NCI-H345 treated with DMSO at 0.1 percent for 48 hours (cell line): ENCODE data around the gene RAB11FIP4.

ENCODE experiments used
- DNase-seq: peaks from one replicate; lab custom pipeline; 2025; ENCODE audit not compliant: unreplicated experiment; lab: John Stamatoyannopoulos, UW

The RAB11FIP4 gene

DNA sequence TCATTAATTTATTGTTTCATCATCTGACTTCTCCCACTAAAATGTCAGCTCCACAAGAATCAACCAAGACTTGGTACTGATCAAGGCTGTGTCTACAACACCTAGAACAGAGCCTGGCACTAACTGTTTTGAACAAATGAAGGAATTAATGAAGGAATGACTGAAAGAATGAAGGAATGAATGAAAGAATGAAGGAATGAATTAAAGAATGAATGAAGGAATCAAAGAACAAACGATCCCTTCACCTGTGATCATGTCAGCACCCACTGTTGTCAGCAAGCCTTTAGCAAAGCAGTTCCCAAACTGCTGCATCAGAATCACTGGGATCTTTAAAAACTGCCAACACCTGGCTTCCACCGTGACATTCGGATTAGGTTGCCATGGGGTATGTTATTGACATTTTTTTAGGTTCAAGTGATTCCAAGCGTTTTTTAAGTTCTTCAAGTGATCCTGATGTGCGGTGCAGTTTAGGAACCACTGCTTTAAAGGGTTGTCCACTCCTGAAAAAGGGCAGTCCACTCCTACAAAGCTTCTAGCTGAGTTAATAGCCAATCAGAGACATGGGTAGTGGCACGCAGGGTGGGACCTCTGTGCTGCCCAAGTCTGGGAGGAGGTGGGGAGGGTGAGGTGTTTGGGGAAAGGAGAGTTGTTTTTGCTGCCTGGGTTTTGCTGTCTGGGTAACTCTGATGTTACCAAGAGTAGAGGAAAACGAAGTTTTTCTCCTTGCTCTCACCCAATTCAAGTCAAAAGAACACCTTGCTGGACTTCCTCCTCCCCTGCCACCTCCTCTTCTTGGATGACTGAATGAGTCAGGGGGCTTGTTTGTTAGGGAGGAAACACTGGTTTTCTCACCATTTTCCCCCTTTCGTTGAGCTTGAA lies 89.7 kb downstream of the RAB11FIP4 start:
- DNase-seq = no peak

- DNase-seq = no peak
These were observed 90.3 kb downstream of the RAB11FIP4 start for GRCh38 chr17:31481783-31482081.

DNA sequence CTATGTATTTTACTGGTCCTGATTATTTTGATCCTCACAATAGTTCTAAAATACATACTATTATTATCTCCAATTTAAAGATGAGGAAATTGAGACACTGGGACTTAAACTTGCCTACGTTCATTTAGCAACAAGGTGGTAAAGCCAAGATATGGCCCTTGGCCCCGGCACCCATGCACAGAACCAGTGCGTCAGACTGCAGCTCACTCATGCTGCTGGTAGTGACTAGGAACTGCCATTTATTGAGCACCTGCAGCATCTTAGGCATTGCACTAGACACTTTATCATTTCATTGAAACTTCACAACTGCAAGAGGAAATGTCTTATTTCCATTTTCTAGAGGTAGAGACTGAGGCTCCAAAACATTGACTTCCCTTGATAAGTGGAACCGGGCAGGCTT lies 93.3 kb downstream of the RAB11FIP4 start:
- no peak for DNase-seq

GRCh38 chr17:31486351-31487062 lies 95.0 kb downstream of the RAB11FIP4 start:
- no peak for DNase-seq

- DNase-seq = no peak
These were observed 95.7 kb downstream of the RAB11FIP4 start for GRCh38 chr17:31487063-31487647.

- DNase-seq = peak; percentile 92
These were observed 96.3 kb downstream of the RAB11FIP4 start for GRCh38 chr17:31487648-31488263.

DNA sequence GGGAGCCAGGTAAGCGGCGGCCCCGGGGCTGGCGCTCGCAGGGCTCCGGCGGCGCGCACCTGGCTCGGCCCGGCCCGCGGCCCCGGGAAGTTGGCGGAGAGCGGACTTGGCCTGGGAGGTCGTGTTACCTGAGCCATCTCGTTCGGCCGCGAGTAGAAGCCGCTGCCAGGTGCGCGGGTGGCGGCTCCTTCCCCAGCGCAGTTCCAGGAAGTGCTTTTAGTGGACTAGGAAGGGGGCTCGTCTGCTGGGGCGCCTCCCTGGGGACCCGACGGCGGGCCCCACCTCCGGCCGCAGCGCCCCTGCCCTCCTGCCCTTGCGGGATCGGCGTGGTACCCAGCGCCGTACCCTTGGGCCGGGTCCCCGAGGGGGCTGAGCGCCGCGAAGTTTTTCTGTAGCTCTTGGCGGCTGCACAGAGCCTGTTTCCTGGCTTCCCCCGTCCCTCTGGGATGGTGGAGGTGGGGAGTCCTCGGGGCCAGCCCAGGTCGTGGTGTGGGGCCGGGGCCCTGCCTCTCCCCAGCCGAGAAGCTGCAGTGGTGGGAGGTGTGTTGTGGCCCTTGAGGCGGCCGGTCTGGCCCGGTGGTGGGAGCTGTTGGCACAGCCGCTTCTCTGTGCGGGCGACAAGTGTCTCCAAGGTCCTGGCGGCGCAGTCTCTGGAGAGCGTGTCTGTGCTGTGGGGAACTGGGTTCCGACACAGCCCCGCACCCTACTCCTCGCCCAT lies 96.9 kb downstream of the RAB11FIP4 start:
- no peak for DNase-seq

GRCh38 chr17:31488982-31489294 lies 97.5 kb downstream of the RAB11FIP4 start:
- no peak for DNase-seq

GRCh38 chr17:31489295-31490018 lies 98.0 kb downstream of the RAB11FIP4 start:
- no peak for DNase-seq

GRCh38 chr17:31490019-31490650 lies 98.7 kb downstream of the RAB11FIP4 start:
- no peak for DNase-seq

DNA sequence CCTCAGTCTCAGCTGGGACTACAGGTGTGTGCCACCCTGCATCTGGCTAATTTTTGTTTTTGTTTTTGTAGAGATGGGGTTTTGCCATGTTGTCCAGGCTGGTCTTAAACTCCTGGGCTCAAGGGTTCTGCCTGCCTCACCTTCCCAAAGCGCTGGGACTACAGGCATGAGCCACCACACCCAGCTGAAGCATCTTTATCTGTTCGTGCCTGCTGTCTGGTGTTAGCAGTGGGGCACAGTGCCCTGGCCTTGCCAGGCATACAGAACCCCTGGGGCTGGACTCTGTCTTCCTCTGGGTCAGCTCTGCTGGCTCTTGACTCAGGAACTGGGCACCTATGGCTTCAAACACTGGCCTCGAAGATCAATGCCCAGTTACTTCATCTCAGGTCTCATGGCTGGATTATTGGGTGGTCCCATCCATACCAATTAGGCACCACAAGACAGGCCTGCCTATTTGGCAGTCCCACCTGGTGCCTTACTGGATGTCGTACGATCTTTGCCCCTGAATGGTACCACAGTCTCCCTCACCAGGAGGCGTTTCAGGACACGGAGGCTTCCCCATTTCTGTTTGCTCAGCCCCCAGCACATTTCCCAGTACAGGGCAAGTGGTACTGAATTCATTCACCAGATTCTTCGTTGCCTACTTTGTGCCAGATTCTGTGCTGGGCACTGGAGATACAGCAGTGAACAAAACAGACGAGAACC lies 99.3 kb downstream of the RAB11FIP4 start:
- no peak for DNase-seq

DNA sequence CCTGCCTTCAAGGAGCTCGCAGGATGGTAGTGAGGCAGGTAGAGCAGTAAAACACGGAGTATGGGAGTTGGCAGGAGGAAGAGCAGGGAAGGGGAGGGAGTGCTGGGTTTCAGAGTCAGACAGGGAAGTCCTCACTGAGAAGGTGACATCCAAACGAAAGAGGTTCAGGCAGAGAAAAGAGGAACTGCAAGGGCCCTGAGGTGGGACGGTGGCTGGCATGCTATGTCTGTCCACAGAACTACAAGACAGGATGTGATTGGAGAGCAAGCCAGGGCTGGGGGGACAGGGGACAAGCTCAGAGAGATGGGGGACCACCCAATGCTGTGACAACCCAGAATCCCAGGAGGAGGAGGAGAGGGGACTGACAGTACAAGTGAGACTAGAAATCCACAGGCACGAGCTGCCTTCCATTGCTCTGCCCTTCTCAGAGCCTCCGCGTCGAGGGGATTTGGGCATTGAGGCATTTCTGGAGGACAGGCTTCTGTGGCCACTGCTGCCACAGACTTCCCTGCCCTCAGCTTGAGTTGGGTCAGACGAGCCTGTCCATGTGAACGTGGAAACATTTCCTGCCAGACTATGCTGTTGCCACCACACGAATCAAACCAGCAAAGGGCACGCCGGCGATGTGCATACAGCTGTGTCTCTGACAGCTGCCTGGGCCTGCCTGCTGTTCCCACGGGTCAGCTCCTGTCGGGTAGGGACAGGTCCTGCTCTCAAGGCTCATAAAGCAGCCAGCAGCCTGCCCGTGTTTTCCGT lies 100.1 kb downstream of the RAB11FIP4 start:
- DNase-seq = no peak

GRCh38 chr17:31492206-31492605 lies 100.7 kb downstream of the RAB11FIP4 start:
- DNase-seq = no peak

DNA sequence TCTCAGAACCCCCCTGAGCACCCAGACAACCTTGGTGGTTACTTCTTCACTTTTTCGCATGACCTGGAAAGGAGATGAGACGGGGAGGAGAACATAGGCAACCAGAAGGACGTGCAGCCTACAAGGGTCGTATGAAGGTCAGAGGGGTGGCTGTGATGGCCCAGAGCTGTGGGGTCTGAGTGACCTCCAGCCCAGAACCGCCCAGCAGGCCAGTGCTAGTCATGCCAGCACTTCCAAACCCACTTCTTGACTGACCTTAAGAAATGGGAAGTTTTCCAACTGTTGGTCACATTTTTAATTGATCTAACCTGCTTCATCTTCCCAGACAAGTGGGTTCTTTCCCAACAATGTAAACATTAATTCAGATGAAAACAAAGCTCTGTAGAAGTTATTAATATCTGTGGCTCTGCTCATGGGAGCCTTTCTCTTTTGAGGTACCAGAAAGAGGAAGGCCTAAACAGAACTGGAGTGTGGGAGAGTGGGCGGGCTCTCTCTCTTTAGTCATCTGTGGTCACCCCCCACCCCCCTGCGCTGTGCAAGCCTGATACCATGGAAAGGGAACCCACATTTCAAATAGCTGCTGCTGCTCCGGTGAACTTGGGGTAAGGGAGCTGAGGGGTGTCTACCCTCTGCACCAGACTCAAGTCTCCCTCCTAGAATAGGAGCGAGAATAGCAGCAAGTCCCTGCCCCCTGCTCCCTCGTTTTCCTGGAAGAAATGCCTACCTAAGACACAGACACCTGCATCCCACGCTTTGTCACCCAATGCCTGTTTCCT lies 101.6 kb downstream of the RAB11FIP4 start:
- no peak for DNase-seq

- no peak for DNase-seq
These were observed 102.2 kb downstream of the RAB11FIP4 start for GRCh38 chr17:31493656-31494155.

- DNase-seq = no peak
These were observed 103.0 kb downstream of the RAB11FIP4 start for GRCh38 chr17:31494259-31495021.
